Endothelial cell of umbilical vein (primary cell): Measurements from ENCODE around the gene STARD6. TPM values are rescaled to one million over a fixed set of nuclear protein-coding genes. Genes with fewer than 3 reads are reported as not detected.

ENCODE experiments used
- BruUV-seq: library from RNA; stranded (reverse); fragments of 400-500 nt; replicated peaks from 2 replicates; lab custom pipeline; 2021; lab: Mats Ljungman, UMichigan
- CTCF ChIA-PET: fragments of 300-600, 350-600 bp; sonication (Branson Sonifier 250); formaldehyde crosslinking; loops from one replicate; lab custom pipeline; 2021; ENCODE audit warnings: antibody characterized with exemption, inconsistent platforms; lab: Charles Lee
- POLR2A ChIA-PET: fragments of 300-600, 350-600 bp; sonication (Branson Sonifier 250); formaldehyde crosslinking; loops from one replicate; lab custom pipeline; 2021; ENCODE audit warnings: antibody characterized with exemption, inconsistent platforms; lab: Charles Lee
- DNase-seq: peaks from one replicate; pipeline ENCODE4 v3.0.0-alpha.2; 2011; ENCODE audit warnings: low read depth, low spot score
- FAIRE-seq: peaks from 2 replicates; lab custom pipeline; 2011; peaks lifted over from hg19 to GRCh38; lab: Jason Lieb, UNC
- H2AFZ ChIP-seq: 2 replicates; pipeline ENCODE4 v1.6.0; 2012; ENCODE audit warnings: low read depth, low read length, control low read depth, inconsistent platforms
- H3K27ac ChIP-seq: 2 replicates; pipeline ENCODE4 v1.5.1; 2011; ENCODE audit warnings: low read depth, mild to moderate bottlenecking, control low read depth, low read length, moderate library complexity; ENCODE audit not compliant: insufficient read depth
- H3K27me3 ChIP-seq, 2 experiments: 2 replicates each; pipeline versions ENCODE4 v1.6.0 to v1.6.1; 2011; ENCODE audit warnings: low read length in 2 of 2, mixed read lengths in 1 of 2; ENCODE audit not compliant: control insufficient read depth in 2 of 2, insufficient read depth in 2 of 2
- H3K36me3 ChIP-seq, 2 experiments: 2 replicates in 1 of 2; 3 replicates in 1 of 2; pipeline ENCODE4 v1.5.1; 2011; ENCODE audit warnings: low read length in 2 of 2, mild to moderate bottlenecking in 1 of 2, moderate library complexity in 1 of 2; ENCODE audit not compliant: control insufficient read depth in 2 of 2, insufficient read depth in 2 of 2; ENCODE audit errors: extremely low read depth in 1 of 2
- H3K4me1 ChIP-seq: 3 replicates; pipeline ENCODE4 v1.5.1; 2011; ENCODE audit warnings: mild to moderate bottlenecking, low read length; ENCODE audit not compliant: control insufficient read depth, insufficient read depth; ENCODE audit errors: extremely low read depth
- H3K4me2 ChIP-seq: 2 replicates; pipeline ENCODE4 v1.6.1; 2011; ENCODE audit warnings: low read length, control low read depth, mixed read lengths; ENCODE audit not compliant: insufficient read depth
- H3K4me3 ChIP-seq, 3 experiments: fragments of 200-600 bp in 1 of 3; sonication (generic), shearing (Covaris generic) in 1 of 3; replicated peaks in 1 of 3; 2 replicates each; pipeline ENCODE4 v1.5.1; 2011 to 2016; ENCODE audit warnings: control low read depth in 3 of 3, low read length in 3 of 3, mild to moderate bottlenecking in 2 of 3, inconsistent platforms in 1 of 3, low read depth in 1 of 3, moderate library complexity in 1 of 3; ENCODE audit not compliant: insufficient read depth in 1 of 3
- H3K79me2 ChIP-seq: 2 replicates; pipeline ENCODE4 v1.6.0; 2012; ENCODE audit warnings: low read length, inconsistent platforms; ENCODE audit not compliant: control insufficient read depth, insufficient read depth
- H3K9ac ChIP-seq: replicated peaks from 2 replicates; pipeline ENCODE3; 2011; ENCODE audit warnings: low read length, control low read depth; ENCODE audit not compliant: insufficient read depth; ENCODE audit errors: extremely low read depth
- H3K9me1 ChIP-seq: replicated peaks from 3 replicates; pipeline ENCODE4 v1.6.0; 2011; ENCODE audit warnings: mild to moderate bottlenecking, low read length; ENCODE audit not compliant: control insufficient read depth, insufficient read depth; ENCODE audit errors: extremely low read depth
- H3K9me3 ChIP-seq: replicated peaks from 2 replicates; pipeline ENCODE4 v1.5.1; 2012; ENCODE audit warnings: low read length, inconsistent platforms; ENCODE audit not compliant: control insufficient read depth, insufficient read depth
- H4K20me1 ChIP-seq: replicated peaks from 2 replicates; pipeline ENCODE3; 2011; ENCODE audit warnings: mild to moderate bottlenecking, low read length; ENCODE audit not compliant: control insufficient read depth, insufficient read depth; ENCODE audit errors: extremely low read depth
- EZH2 ChIP-seq: IDR thresholded peaks from 2 replicates; pipeline ENCODE4 v1.6.1; 2012; ENCODE audit warnings: borderline replicate concordance, low read depth, mild to moderate bottlenecking, moderate library complexity, low read length, inconsistent platforms; ENCODE audit not compliant: severe bottlenecking
- FOS ChIP-seq: IDR thresholded peaks from 2 replicates; pipeline ENCODE4 v1.6.1; 2011; ENCODE audit warnings: mild to moderate bottlenecking, low read length, moderate library complexity, borderline replicate concordance; ENCODE audit not compliant: insufficient read depth
- GATA2 ChIP-seq: IDR thresholded peaks from 2 replicates; pipeline ENCODE4 v1.7.0; 2011; ENCODE audit warnings: low read depth, mild to moderate bottlenecking, moderate library complexity, mixed read lengths, low read length; ENCODE audit not compliant: insufficient read length, insufficient read depth
- JUN ChIP-seq: IDR thresholded peaks from 2 replicates; pipeline ENCODE4 v1.6.1; 2011; ENCODE audit warnings: borderline replicate concordance, low read depth; ENCODE audit not compliant: insufficient read length, insufficient read depth
- MYC ChIP-seq: IDR thresholded peaks from one replicate; pipeline ENCODE4 v1.6.1; 2011; ENCODE audit warnings: mild to moderate bottlenecking, low read depth, low read length
- POLR2A ChIP-seq: IDR thresholded peaks from 2 replicates; pipeline ENCODE4 v1.6.1; 2012; ENCODE audit warnings: low read depth, mild to moderate bottlenecking, control low read depth, low read length
- POLR2AphosphoS5 ChIP-seq: IDR thresholded peaks from 2 replicates; pipeline ENCODE4 v1.6.1; 2012; ENCODE audit warnings: low read depth, mild to moderate bottlenecking, control low read depth, low read length, moderate library complexity; ENCODE audit not compliant: insufficient read depth
- dilution Hi-C: fragments of 300-500 bp; cut with MboI; formaldehyde crosslinking; loops from one replicate; pipeline ENCODE4 v1.15.0; 2019; ENCODE audit warnings: low sequenced_read_pairs; ENCODE audit not compliant: extremely low pct_ligation_motif_present
- intact Hi-C: fragments of 100-400 bp; cut with micrococcal nuclease; formaldehyde crosslinking; loops from one replicate; pipeline ENCODE4 v1.10.0; 2022
- polyA plus RNA-seq, 4 experiments: library from polyadenylated mRNA; depleted of rRNA in 3 of 4; stranded (reverse) in 3 of 4; unstranded in 1 of 4; fragments of >200 nt; gene quantifications; 2 replicates each; pipeline versions ENCODE4 v1.2.1 to v1.2.3, GENCODE V29; 2011 to 2012; ENCODE audit warnings: missing spikeins in 1 of 4
- total RNA-seq: library from RNA; stranded (reverse); gene quantifications from 2 replicates; pipeline ENCODE4 v1.2.3, GENCODE V29; 2021
- TF ChIP-seq, protein P1 (sequence below): IDR thresholded peaks from 2 replicates; pipeline ENCODE4 v1.6.1; 2011; ENCODE audit not compliant: insufficient read depth, insufficient read length
- TF ChIP-seq, protein P2 (sequence below), 2 donors: IDR thresholded peaks; 1 replicate in 1 of 2; 2 replicates in 1 of 2; pipeline ENCODE4 v1.5.1; 2011; ENCODE audit warnings: low read length in 2 of 2, mild to moderate bottlenecking in 2 of 2, moderate library complexity in 2 of 2, control low read depth in 1 of 2, inconsistent platforms in 1 of 2, low read depth in 1 of 2; ENCODE audit not compliant: insufficient read depth in 1 of 2; ENCODE audit errors: extremely low read depth in 1 of 2

Gene STARD6
- total and polyA plus RNA-seq, 2 donors (not counting 3 experiments of a cell fraction or from before 2014, with no cell fraction given) = not detected

DNA sequence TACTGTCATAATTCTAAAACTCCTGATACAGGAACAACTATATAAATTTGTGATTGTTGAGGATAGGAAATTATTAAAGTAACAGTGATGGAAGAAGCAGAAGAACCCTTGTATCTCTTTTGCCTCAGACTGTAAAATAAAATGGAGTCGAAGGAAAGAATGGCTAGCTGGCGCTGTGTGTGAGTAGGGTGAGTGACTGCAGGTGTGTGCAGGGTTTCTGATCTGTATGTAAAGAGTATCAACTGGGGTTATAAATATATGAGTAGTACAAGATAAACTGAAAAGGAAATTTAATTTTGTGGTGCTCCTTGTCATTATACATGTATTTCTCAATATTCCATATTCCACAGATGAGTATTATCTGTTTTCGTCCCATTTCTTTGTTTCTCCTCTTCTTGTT is 73.1 kb downstream of the STARD6 start:
- no peaks in the 10 kb centered on the region for H3K9me3 ChIP-seq
- ChIA-PET CTCF (interaction anchor here (1.4 kb wide), 2 partner anchors 13 to 108 kb away, joined by 3 to 4 read pairs; no protein-coding TSS in a partner anchor), POLR2A (no interaction called here)
- no peak overlapping the region for H3K4me2 ChIP-seq
- no peaks in the 10 kb centered on the region for H4K20me1 ChIP-seq
- peaks cover 3% of the 10 kb centered on the region for H3K4me1 ChIP-seq
- intact Hi-C loops (no loop called here), dilution Hi-C loops (no loop called here)
- H3K27me3 ChIP-seq = no peaks in the 10 kb centered on the region
- no peak overlapping the region for H3K4me3 ChIP-seq
- TF ChIP-seq JUN (no peak), MYC (no peak), GATA2 (no peak), EZH2 (no peak), FOS (no peak), POLR2AphosphoS5 (no peak), POLR2A (no peak)
- TF ChIP-seq, protein P1, sequence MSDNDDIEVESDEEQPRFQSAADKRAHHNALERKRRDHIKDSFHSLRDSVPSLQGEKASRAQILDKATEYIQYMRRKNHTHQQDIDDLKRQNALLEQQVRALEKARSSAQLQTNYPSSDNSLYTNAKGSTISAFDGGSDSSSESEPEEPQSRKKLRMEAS = no peak
- TF ChIP-seq, protein P2, sequence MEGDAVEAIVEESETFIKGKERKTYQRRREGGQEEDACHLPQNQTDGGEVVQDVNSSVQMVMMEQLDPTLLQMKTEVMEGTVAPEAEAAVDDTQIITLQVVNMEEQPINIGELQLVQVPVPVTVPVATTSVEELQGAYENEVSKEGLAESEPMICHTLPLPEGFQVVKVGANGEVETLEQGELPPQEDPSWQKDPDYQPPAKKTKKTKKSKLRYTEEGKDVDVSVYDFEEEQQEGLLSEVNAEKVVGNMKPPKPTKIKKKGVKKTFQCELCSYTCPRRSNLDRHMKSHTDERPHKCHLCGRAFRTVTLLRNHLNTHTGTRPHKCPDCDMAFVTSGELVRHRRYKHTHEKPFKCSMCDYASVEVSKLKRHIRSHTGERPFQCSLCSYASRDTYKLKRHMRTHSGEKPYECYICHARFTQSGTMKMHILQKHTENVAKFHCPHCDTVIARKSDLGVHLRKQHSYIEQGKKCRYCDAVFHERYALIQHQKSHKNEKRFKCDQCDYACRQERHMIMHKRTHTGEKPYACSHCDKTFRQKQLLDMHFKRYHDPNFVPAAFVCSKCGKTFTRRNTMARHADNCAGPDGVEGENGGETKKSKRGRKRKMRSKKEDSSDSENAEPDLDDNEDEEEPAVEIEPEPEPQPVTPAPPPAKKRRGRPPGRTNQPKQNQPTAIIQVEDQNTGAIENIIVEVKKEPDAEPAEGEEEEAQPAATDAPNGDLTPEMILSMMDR (IDR thresholded peaks at IDR 0.05; ENCODE audit: extremely low read depth in 1 of 2, insufficient read depth in 1 of 2, low read depth in 1 of 2, low read length in 2 of 2) = no peak
- H3K27ac ChIP-seq = no peak overlapping the region
- FAIRE-seq = no peak
- no peak overlapping the region for H3K9ac ChIP-seq
- no peak for DNase-seq
- no peaks in the 10 kb centered on the region for H3K79me2 ChIP-seq
- H3K36me3 ChIP-seq = peaks cover 6 to 8% of the 10 kb centered on the region in 2 experiments
- H2AFZ ChIP-seq = no peak overlapping the region
- H3K9me1 ChIP-seq = no peaks in the 10 kb centered on the region
- no TSS peak for BruUV-seq
